Endometrium (tissue), 2 donors: ENCODE data around the gene MOV10L1.

Experiments
- FAIRE-seq: peaks from 2 replicates; lab custom pipeline; 2012; peaks lifted over from hg19 to GRCh38; lab: Jason Lieb, UNC
- donor health status: control.
- donor health status: control.

MOV10L1 gene

DNA sequence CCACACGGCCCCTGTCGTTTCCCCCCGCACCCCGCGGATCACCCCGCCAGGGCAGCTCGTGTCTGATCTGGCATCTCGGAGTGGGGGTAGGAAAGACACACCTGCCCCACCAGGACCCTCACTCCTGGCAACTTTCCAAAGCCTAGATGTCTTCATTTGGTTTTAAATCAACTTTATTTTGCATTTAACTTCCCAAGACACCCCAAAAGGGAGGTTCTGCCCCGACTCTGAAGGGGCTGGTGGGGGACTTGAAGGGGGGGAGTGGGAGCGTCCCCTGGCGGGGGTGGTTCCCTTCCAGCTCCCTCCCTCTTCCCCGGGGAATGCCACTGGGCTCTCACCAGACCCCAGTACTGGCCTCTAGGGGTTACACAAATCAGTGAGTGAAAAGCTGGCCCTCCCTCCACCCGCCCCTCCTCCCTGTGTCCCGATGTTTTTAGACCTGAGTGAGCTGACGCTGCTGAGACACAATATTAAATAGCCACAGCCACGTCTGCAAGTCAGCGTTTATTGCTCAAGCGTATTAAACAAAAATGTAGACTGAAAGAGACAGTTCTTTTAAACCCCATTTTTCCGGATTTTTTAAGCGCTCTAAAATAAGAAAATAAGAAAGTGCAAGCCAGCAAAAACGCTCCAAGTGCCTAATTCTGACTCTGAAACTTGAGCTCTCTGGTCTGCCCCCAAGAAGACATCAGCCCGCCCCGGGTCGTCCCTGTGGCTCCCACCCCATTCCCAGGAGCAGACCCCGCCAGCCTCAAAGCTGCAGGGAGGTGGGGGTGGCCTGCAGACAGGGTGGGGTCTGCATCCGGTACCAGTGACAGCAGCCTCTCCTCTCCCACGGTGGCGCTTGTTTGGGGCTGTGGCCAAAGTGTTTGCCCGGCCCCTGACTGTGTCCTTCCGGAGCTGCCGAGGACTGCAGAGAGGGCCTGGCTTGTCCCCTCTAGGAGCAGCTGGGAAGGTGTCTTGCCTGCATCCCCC is 30.6 kb upstream of the MOV10L1 start:
- FAIRE-seq: no peak

DNA sequence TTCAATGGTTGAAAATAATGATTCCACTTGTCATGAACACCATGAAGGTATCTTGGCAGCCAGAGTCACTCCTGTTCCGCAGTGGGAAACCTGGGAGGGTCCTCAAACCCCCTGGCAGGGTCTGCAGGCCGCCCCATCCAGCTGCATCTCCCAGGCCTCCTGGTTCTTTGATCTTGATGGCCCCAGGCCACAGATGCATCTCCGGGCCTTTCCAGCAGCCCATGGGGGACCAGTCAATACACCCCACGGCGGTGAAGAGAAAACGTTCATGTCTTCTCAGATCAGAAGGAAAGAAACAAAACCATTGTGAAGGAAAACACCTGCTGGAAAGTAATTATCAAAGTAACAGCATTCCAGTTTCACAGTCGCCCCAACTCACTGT is 29.9 kb upstream of the MOV10L1 start:
- FAIRE-seq: no peak

GRCh38 chr22:50060441-50061140 is 29.2 kb upstream of the MOV10L1 start:
- FAIRE-seq: no peak

- FAIRE-seq: no peak
Measured at GRCh38 chr22:50061141-50061823, 28.5 kb upstream of the MOV10L1 start.

DNA sequence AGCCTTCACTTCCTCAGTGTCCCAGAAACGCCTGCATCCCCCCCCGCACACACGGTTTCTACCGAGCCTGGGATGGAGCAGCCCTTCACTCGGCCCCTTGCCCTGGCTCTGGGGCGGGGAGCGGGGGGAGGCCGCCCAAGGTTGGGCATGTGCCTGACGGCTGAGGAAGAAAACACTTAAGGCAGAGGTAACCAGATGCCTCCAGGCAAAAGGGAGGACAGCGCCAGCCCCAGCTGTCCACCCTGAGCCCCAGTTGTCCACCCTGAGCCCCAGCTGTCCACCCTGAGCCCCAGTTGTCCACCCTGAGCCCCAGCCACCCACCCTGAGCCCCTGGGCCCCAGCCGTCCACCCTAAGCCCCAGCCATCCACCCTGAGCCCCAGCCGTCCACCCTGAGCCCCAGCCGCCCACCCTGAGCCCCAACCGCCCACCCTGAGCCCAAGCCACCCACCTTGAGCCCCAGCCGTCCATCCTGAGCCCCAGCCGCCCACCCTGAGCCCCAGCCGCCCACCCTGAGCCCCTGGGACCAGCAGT is 27.9 kb upstream of the MOV10L1 start:
- FAIRE-seq: no peak

GRCh38 chr22:50062509-50063135 is 27.2 kb upstream of the MOV10L1 start:
- no peak for FAIRE-seq

GRCh38 chr22:50063589-50064393 is 26.0 kb upstream of the MOV10L1 start:
- no peak for FAIRE-seq

- FAIRE-seq: no peak
Measured at GRCh38 chr22:50064453-50064852, 25.4 kb upstream of the MOV10L1 start.

- no peak for FAIRE-seq
Measured at GRCh38 chr22:50067244-50067643, 22.6 kb upstream of the MOV10L1 start.

GRCh38 chr22:50068096-50068495 is 21.7 kb upstream of the MOV10L1 start:
- no peak for FAIRE-seq

DNA sequence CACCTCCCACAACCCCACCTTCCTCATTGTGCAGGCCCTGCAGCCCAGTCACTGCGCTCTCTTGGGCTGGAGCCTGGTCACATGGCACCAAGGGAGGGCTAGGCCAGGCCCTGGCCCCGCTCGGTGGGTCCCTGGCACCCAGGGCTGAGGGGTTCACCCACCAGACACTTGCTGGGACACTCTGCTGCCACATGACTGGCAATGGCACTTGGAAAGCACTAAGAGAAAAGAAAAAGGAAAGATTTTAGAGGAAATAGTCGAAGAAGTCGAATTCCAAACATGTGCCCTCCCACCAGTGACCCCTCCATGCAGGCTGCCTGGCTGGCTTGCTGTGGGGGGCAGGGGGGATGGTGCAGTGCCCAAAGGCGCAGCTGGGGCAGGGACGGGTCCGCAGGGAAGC is 19.4 kb upstream of the MOV10L1 start:
- no peak for FAIRE-seq

DNA sequence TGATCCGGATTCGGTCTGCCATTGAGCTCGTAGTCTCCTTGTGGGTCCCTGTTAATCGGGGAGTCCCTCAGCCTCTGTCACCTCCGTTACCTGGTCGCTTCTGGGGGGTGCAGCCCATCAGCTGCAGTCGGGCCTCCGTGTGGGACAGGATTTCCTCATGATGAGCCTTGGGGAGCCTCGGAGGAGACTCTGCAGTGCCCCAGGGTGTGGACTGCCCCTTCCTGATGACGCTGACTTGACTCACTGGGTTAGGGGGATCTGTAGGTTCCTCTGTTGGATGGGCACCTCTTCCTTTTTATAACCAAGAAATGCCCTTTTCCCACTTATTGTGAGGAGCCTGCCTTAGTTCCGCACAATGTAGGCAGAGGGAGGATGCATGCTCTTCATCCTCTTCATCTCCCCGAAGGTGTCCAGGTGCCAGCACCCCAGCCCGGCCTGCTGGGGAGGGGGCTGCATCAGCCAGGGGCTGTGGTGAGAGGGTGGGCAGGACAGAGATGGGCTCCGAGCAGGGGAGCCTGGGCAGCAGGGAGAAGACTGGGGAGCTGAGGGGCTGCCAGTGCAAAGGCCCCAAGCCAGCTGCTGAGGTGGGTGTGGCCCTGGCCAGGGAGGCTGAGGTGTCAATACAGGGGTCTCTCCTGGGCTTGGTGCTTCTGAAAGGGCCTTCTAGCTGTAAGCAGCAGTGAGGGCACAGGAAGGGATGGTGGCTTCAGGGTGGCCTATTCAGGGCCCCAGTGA is 18.2 kb upstream of the MOV10L1 start:
- no peak for FAIRE-seq

GRCh38 chr22:50072167-50072555 is 17.6 kb upstream of the MOV10L1 start:
- FAIRE-seq: no peak

DNA sequence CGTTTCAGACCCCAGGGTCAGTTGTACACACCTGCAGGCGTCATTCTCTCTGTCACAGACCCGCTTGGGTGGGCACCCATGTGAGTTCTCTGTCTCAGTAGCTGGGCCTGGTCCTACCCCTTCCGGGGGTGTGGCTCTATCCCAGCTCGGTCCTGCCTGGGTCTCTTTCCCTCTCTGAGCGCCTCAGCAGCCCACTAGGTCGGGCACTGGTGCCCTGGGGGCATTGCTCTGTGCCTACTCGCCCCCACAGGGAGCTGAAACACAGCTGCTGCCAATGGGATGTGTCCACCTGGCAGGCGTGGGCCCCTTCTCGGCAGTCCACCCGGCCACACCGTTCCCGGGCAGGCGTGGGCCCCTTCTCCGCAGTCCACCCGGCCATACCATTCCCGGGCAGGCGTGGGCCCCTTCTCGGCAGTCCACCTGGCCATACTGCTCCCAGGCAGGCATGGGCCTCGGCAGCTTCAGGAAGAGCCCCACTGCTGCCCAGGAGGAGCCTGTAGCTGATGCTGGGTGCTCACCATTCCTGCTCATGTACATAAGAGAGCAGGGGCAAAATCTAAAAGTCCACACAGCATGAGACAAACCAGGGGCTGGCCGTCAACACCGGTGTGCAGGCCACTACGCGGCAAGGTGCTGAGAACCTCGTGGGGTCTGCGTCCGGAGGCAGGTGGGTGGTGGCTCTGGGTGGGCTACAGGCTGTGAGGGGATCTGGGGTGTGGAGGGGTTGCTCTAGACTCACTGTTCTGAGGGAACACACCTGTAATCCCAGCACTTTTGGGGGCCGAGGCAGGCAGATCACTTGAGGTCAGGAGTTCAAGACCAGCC is 16.9 kb upstream of the MOV10L1 start:
- FAIRE-seq: no peak

DNA sequence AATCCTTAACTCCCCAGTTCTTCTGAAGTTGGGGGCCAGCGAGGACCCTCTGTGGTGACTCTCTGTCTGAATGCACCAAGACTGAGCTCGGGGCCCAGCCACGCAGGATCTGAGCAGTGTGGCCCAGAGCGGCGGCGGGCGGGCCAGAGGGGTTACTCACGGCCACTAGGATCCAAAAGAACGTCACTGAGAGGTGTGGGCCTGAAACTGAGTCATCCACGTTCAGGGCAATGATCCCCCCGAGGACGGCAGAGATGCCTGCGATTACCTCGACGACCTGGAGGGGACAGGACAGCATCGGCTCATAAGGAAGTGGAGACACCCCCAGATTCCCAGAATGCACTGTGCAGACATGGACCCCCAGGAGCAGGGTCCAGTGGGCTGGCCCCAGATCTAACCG is 15.8 kb upstream of the MOV10L1 start:
- FAIRE-seq: no peak

GRCh38 chr22:50074551-50075530 is 15.0 kb upstream of the MOV10L1 start:
- FAIRE-seq: no peak

DNA sequence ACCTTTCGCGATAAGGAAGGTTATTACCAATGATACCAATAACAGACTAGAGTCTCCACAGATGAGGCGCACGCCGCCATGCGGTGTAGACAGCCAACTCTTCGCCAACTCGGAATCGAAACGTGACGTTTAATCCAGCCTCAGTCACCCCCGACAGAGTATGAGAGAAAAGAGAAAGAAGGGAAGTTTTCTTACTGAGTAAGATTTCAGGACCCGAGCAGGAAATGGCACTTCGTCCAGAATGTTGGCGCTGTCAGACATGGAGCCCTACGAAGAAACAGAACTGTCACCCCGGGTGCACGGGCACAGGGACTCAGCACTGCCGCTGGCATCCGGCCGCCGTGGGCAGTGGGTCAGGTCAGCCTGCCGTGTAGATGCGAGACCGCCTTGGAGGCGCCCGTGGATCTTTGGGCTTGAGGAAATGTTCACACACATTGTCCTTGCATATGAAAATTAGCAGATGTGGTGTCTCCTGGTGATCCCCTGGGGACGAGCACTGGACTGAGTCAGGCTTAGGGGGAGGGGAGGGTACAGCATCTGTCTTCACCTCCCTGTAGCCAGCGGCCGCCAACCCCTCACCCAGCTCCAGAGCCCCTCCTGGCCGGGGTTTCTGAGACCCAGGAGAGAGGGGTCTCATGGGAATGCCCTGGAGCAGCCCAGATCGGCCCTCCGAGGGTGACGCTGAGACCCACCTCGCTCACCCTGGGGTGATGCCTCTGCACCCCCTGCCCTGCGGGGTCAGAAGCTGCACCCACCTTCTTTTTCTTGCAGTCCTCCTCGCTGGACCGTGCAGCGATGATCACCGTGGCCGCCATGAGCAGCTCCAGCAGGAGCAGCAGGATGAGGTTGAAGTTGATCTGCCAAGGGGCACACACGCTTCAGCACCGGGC is 12.9 kb upstream of the MOV10L1 start:
- no peak for FAIRE-seq
